GM18861 (cell line): ENCODE measurements around the gene LMOD1.
"Not testable (repeated sequence)": the region's sequence is repeated elsewhere in the genome, so short reads cannot be mapped to it uniquely, and the experiment has no call there.

Source experiments
- ATAC-seq: cut with Tn5 transposase; IDR thresholded peaks from one replicate; pipeline ENCODE4 v1.9.1; 2021; ENCODE audit not compliant: unreplicated experiment

LMOD1 gene

GRCh38 chr1:201949491-201949890, 3.1 kb upstream of the LMOD1 start:
- ATAC-seq = no peak

- no peak for ATAC-seq
Measured at GRCh38 chr1:201947697-201948008, 1.3 kb upstream of the LMOD1 start.

- no peak for ATAC-seq
Measured at GRCh38 chr1:201945863-201946223, 505 bp downstream of the LMOD1 start.

- ATAC-seq = no peak
Measured at GRCh38 chr1:201945157-201945556, 1.2 kb downstream of the LMOD1 start.

GRCh38 chr1:201944639-201945038, 1.7 kb downstream of the LMOD1 start:
- ATAC-seq = no peak

GRCh38 chr1:201944002-201944401, 2.3 kb downstream of the LMOD1 start:
- no peak for ATAC-seq

GRCh38 chr1:201942129-201942495, 4.2 kb downstream of the LMOD1 start:
- ATAC-seq = no peak

- no peak for ATAC-seq
Measured at GRCh38 chr1:201941420-201942128, 4.8 kb downstream of the LMOD1 start.

GRCh38 chr1:201940316-201940715, 6.0 kb downstream of the LMOD1 start:
- not testable (repeated sequence) for ATAC-seq

- ATAC-seq = no peak
Measured at GRCh38 chr1:201939574-201939973, 6.8 kb downstream of the LMOD1 start.

GRCh38 chr1:201939148-201939547, 7.2 kb downstream of the LMOD1 start:
- ATAC-seq = no peak

- ATAC-seq = no peak
Measured at GRCh38 chr1:201938440-201939035, 7.8 kb downstream of the LMOD1 start.

- ATAC-seq = no peak
Measured at GRCh38 chr1:201937624-201938213, 8.6 kb downstream of the LMOD1 start.

GRCh38 chr1:201933840-201934430, 12.4 kb downstream of the LMOD1 start:
- no peak for ATAC-seq

GRCh38 chr1:201930803-201931202, 15.5 kb downstream of the LMOD1 start:
- ATAC-seq = no peak

GRCh38 chr1:201930137-201930536, 16.2 kb downstream of the LMOD1 start:
- no peak for ATAC-seq

- no peak for ATAC-seq
Measured at GRCh38 chr1:201928266-201928665, 18.1 kb downstream of the LMOD1 start.

GRCh38 chr1:201925981-201926645, 20.2 kb downstream of the LMOD1 start:
- ATAC-seq = no peak

- no peak for ATAC-seq
Measured at GRCh38 chr1:201925301-201925567, 21.1 kb downstream of the LMOD1 start.

GRCh38 chr1:201921952-201922558, 24.3 kb downstream of the LMOD1 start:
- no peak for ATAC-seq

GRCh38 chr1:201918343-201918742, 28.0 kb downstream of the LMOD1 start:
- no peak for ATAC-seq
